GM23338 (cell line): ENCODE data around the gene HSD11B1L.

Experiments used
- CREB1 ChIP-seq: fragments of 250-450 bp; sonication (Bioruptor Pico); IDR thresholded peaks from 2 replicates; pipeline ENCODE4 v1.5.0; 2020; ENCODE audit warnings: low read depth, mild to moderate bottlenecking, moderate library complexity
- EZH2 ChIP-seq: fragments of 200-600 bp; sonication (generic); IDR thresholded peaks from one replicate; pipeline ENCODE4 v1.8.0; 2017; ENCODE audit warnings: antibody characterized with exemption, mild to moderate bottlenecking, low read depth; ENCODE audit not compliant: unreplicated experiment
- EZH2phosphoT487 ChIP-seq: fragments of 200-600 bp; sonication (generic); IDR thresholded peaks from one replicate; pipeline ENCODE4 v1.8.1; 2018; ENCODE audit warnings: antibody characterized with exemption; ENCODE audit not compliant: unreplicated experiment
- JUNB ChIP-seq: IDR thresholded peaks from one replicate; pipeline ENCODE4 v1.6.1; 2016; ENCODE audit warnings: antibody characterized with exemption; ENCODE audit not compliant: unreplicated experiment
- POLR2AphosphoS5 ChIP-seq: IDR thresholded peaks from 2 replicates; pipeline ENCODE4 v1.6.1; 2016; ENCODE audit warnings: antibody characterized with exemption, low read depth
- ZNF114 ChIP-seq: fragments of 250-450 bp; sonication (Bioruptor Pico); IDR thresholded peaks from 2 replicates; pipeline ENCODE4 v1.5.0; 2020; ENCODE audit warnings: mild to moderate bottlenecking, moderate library complexity
- ZNF331 ChIP-seq: fragments of 250-450 bp; sonication (Bioruptor Pico); IDR thresholded peaks from 2 replicates; pipeline ENCODE4 v1.5.0; 2020; ENCODE audit warnings: low read depth, mild to moderate bottlenecking, moderate library complexity
- TF ChIP-seq, protein P1 (sequence below), 2 experiments: fragments of 200-600 bp in 1 of 2; sonication (generic) in 1 of 2; conservative IDR thresholded peaks; 2 replicates each; pipeline versions ENCODE4 v1.5.1 to v1.6.1; 2016 to 2017; ENCODE audit warnings: antibody characterized with exemption in 2 of 2, low read depth in 2 of 2, mild to moderate bottlenecking in 2 of 2, moderate library complexity in 1 of 2

DNA sequence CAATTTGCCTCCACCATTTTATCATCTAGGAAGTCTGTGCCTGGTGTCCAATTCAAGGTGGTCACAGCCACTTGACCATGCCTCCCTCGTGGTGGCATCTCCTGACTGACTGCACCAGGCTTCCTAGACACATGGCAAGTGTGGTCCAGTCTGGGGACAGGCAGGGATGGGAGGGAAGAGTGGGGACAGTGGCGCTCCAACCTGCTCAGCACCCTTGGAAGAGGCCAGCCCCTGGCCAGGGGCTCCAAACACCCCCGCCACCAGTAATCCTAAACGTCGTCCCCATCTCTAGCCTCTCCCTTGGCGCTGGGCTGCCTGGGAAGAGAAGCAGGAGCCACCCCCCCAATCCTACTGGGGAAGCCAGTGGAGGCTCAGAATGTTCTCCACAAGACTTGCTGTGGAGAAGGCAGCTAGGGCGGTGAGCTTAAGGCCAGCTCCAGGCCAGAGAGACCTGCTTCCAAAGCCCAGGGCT lies 11.9 kb downstream of the HSD11B1L start:
- TF ChIP-seq, protein P1, sequence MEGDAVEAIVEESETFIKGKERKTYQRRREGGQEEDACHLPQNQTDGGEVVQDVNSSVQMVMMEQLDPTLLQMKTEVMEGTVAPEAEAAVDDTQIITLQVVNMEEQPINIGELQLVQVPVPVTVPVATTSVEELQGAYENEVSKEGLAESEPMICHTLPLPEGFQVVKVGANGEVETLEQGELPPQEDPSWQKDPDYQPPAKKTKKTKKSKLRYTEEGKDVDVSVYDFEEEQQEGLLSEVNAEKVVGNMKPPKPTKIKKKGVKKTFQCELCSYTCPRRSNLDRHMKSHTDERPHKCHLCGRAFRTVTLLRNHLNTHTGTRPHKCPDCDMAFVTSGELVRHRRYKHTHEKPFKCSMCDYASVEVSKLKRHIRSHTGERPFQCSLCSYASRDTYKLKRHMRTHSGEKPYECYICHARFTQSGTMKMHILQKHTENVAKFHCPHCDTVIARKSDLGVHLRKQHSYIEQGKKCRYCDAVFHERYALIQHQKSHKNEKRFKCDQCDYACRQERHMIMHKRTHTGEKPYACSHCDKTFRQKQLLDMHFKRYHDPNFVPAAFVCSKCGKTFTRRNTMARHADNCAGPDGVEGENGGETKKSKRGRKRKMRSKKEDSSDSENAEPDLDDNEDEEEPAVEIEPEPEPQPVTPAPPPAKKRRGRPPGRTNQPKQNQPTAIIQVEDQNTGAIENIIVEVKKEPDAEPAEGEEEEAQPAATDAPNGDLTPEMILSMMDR (conservative IDR thresholded peaks at IDR 0.05; ENCODE audit: low read depth in 2 of 2), result no peak
- TF ChIP-seq EZH2 (no peak), POLR2AphosphoS5 (no peak; the same call in 1 of the 2 replicates), CREB1 (no peak), EZH2phosphoT487 (no peak), ZNF331 (CRISPR knock-in tag) (no peak), JUNB (no peak), ZNF114 (CRISPR knock-in tag) (no peak)
